Prostate gland (tissue), 2 donors: Measurements from ENCODE around the gene EGFL6.
"Not testable (repeated sequence)": the region's sequence is repeated elsewhere in the genome, so short reads cannot be mapped to it uniquely, and the experiment has no call there.

Source experiments
- POLR2A ChIP-seq: fragments of 450-650 bp; IDR thresholded peaks from one replicate; pipeline ENCODE4 v1.6.1; 2016; ENCODE audit warnings: antibody characterized with exemption, mild to moderate bottlenecking
- TF ChIP-seq, protein P1 (sequence below), 4 experiments: fragments of 200-600 bp in 2 of 4; fragments of 450-650 bp in 2 of 4; sonication (generic) in 2 of 4; IDR thresholded peaks; 1 replicate in 3 of 4; 2 replicates in 1 of 4; pipeline ENCODE4 v1.5.1; 2016 to 2019; ENCODE audit warnings: antibody characterized with exemption in 4 of 4, mild to moderate bottlenecking in 2 of 4, moderate library complexity in 2 of 4

DNA sequence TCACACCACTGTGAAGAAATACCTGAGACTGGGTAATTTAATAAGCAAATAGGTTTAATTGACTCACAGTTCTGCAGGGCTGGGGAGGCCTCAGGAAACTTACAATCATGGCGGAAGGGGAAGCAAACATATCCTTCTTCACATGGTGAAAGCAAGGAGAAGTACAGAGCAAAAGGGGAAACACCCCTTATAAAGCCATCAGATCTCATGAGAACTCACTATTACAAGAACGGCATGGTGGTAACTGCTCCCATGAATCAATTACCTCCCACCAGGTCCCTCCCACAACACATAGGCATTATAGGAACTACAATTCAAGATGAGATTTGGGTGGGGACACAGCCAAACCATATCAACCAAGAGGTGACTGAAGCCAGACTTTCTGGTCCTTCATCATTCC, 78.9 kb downstream of the EGFL6 start:
- TF ChIP-seq, protein P1, sequence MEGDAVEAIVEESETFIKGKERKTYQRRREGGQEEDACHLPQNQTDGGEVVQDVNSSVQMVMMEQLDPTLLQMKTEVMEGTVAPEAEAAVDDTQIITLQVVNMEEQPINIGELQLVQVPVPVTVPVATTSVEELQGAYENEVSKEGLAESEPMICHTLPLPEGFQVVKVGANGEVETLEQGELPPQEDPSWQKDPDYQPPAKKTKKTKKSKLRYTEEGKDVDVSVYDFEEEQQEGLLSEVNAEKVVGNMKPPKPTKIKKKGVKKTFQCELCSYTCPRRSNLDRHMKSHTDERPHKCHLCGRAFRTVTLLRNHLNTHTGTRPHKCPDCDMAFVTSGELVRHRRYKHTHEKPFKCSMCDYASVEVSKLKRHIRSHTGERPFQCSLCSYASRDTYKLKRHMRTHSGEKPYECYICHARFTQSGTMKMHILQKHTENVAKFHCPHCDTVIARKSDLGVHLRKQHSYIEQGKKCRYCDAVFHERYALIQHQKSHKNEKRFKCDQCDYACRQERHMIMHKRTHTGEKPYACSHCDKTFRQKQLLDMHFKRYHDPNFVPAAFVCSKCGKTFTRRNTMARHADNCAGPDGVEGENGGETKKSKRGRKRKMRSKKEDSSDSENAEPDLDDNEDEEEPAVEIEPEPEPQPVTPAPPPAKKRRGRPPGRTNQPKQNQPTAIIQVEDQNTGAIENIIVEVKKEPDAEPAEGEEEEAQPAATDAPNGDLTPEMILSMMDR (IDR thresholded peaks at IDR 0.05): not testable (repeated sequence)
- not testable (repeated sequence) for TF ChIP-seq POLR2A
